Trophoblast cell (in vitro differentiated cells and primary cell): ENCODE measurements around the gene SERGEF.

Source experiments
- DNase-seq, 2 donors: peaks; one replicate each; pipeline ENCODE4 v3.0.0-alpha.2; 2016
- H2AFZ ChIP-seq: 2 replicates; pipeline ENCODE4 v1.6.1; 2013; ENCODE audit warnings: low read length, moderate library complexity, mild to moderate bottlenecking; ENCODE audit not compliant: insufficient read depth, poor library complexity
- H2AK5ac ChIP-seq: 2 replicates; pipeline ENCODE4 v1.6.1; 2013; ENCODE audit warnings: mild to moderate bottlenecking, low read length
- H2BK120ac ChIP-seq: 2 replicates; pipeline ENCODE4 v1.6.1; 2013; ENCODE audit warnings: low read length, mild to moderate bottlenecking, moderate library complexity; ENCODE audit not compliant: insufficient read depth, poor library complexity
- H2BK12ac ChIP-seq: 2 replicates; pipeline ENCODE4 v1.6.1; 2013; ENCODE audit warnings: mild to moderate bottlenecking, low read length, moderate library complexity
- H2BK5ac ChIP-seq: 2 replicates; pipeline ENCODE4 v1.6.1; 2013; ENCODE audit warnings: low read length, low read depth, moderate library complexity, mild to moderate bottlenecking; ENCODE audit not compliant: poor library complexity
- H3K14ac ChIP-seq: 2 replicates; pipeline ENCODE4 v1.6.1; 2013; ENCODE audit warnings: mild to moderate bottlenecking, low read length
- H3K18ac ChIP-seq: 2 replicates; pipeline ENCODE4 v1.6.1; 2013; ENCODE audit warnings: mild to moderate bottlenecking, low read length
- H3K23ac ChIP-seq: 2 replicates; pipeline ENCODE4 v1.6.1; 2013; ENCODE audit warnings: low read length
- H3K27ac ChIP-seq: 2 replicates; pipeline ENCODE4 v1.5.1; 2013; ENCODE audit warnings: low read depth, mild to moderate bottlenecking, inconsistent platforms, low read length, moderate library complexity
- H3K27me3 ChIP-seq: 2 replicates; pipeline ENCODE4 v1.6.1; 2013; ENCODE audit warnings: inconsistent platforms, mild to moderate bottlenecking, low read length, moderate library complexity; ENCODE audit not compliant: insufficient read depth
- H3K36me3 ChIP-seq, 2 experiments: 1 replicate in 1 of 2; 2 replicates in 1 of 2; pipeline ENCODE4 v1.6.1; 2013; ENCODE audit warnings: low read length in 2 of 2, mild to moderate bottlenecking in 2 of 2, moderate library complexity in 1 of 2; ENCODE audit not compliant: insufficient read depth in 2 of 2, control insufficient read depth in 1 of 2
- H3K4ac ChIP-seq: 2 replicates; pipeline ENCODE4 v1.6.1; 2013; ENCODE audit warnings: low read depth, mild to moderate bottlenecking, low read length, moderate library complexity
- H3K4me1 ChIP-seq, 2 experiments: 1 replicate in 1 of 2; 2 replicates in 1 of 2; pipeline ENCODE4 v1.6.1; 2013; ENCODE audit warnings: low read length in 2 of 2, mild to moderate bottlenecking in 2 of 2, moderate library complexity in 1 of 2; ENCODE audit not compliant: insufficient read depth in 2 of 2, control insufficient read depth in 1 of 2
- H3K4me2 ChIP-seq: 2 replicates; pipeline ENCODE4 v1.6.1; 2013; ENCODE audit warnings: inconsistent platforms, mild to moderate bottlenecking, low read length, moderate library complexity
- H3K4me3 ChIP-seq: 2 replicates; pipeline ENCODE4 v1.5.1; 2013; ENCODE audit warnings: mild to moderate bottlenecking, low read depth, low read length, inconsistent platforms
- H3K79me1 ChIP-seq: one replicate; pipeline ENCODE4 v1.6.1; 2013; ENCODE audit warnings: low read length
- H3K79me2 ChIP-seq: 2 replicates; pipeline ENCODE4 v1.6.1; 2013; ENCODE audit warnings: low read length, mild to moderate bottlenecking; ENCODE audit not compliant: control insufficient read depth, insufficient read depth, poor library complexity
- H3K9ac ChIP-seq: 2 replicates; pipeline ENCODE4 v1.6.1; 2013; ENCODE audit warnings: mild to moderate bottlenecking, low read length
- H3K9me3 ChIP-seq: 2 replicates; pipeline ENCODE4 v1.6.1; 2013; ENCODE audit warnings: low read depth, mild to moderate bottlenecking, control low read depth, inconsistent platforms, low read length; ENCODE audit not compliant: insufficient read depth
- H4K12ac ChIP-seq: 2 replicates; pipeline ENCODE4 v1.6.1; 2013; ENCODE audit warnings: low read depth, mild to moderate bottlenecking, low read length, moderate library complexity
- H4K8ac ChIP-seq: 2 replicates; pipeline ENCODE4 v1.6.1; 2013; ENCODE audit warnings: low read depth, mild to moderate bottlenecking, low read length, moderate library complexity
- H4K91ac ChIP-seq: one replicate; pipeline ENCODE4 v1.6.1; 2013; ENCODE audit warnings: low read depth, mild to moderate bottlenecking, low read length, moderate library complexity
- WGBS: extraction: QIAGEN DNeasy Blood & Tissue Kit; methylation state at CpG from one replicate; pipeline ENCODE4 v1.1.7; 2013; ENCODE audit warnings: missing lambda C conversion rate; ENCODE audit not compliant: insufficient read length, insufficient coverage; ENCODE audit errors: extremely low coverage; 5-methylcytosine and 5-hydroxymethylcytosine counted together

SERGEF gene

DNA sequence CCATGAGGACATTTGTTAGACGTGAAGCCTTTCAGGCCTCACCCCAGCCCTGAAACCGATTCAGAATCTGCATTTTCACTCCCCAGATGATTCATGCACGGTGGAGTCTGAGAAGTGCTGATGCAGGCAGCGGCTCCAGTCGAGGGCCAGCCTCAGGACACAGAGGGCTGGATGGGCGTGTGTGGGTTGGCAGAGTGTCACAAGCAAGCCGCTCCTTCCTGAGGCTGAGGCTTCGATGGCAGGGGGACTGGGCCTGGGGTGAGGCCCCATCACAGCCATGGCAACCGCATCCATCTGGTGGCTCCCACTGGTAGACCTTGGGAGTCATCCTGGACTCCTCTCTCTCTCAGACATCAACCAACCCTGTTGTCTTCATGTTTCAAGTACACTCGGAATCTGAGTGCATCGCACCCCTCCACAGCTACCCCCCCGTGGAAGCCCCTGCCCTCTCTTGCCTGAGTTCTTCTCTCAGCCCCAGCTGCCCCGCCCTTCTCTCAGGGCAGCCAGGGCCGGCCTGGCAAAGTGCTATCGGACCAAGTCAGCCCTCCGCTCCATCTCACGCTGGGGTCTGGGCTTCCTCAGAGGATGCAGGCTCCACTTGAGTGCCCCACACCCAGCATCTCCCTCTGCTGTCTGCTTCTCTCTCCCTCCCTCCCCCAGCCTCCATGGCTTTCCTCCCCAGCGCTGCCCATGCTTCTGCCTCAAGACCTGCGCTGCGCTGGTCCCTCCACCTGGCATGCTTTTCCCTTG is 267.6 kb downstream of the SERGEF start:
- Histone ChIP-seq H3K4me2 (no peak overlapping the region), H3K9me3 (no peaks in the 10 kb centered on the region), H3K14ac (no peak overlapping the region), H3K79me2 (no peaks in the 10 kb centered on the region), H4K8ac (no peak overlapping the region), H2BK5ac (no peak overlapping the region), H3K4me3 (no peak overlapping the region), H2AFZ (no peak overlapping the region), H3K4ac (no peak overlapping the region), H3K27me3 (no peaks in the 10 kb centered on the region), H3K79me1 (no peaks in the 10 kb centered on the region), H3K23ac (no peak overlapping the region), H2BK120ac (no peak overlapping the region), H3K36me3 (no peaks in the 10 kb centered on the region), H3K9ac (no peak overlapping the region), H3K4me1 (no peaks in the 10 kb centered on the region), H4K91ac (no peak overlapping the region), H3K18ac (no peak overlapping the region), H3K27ac (no peak overlapping the region), H4K12ac (no peak overlapping the region), H2AK5ac (no peak overlapping the region), H2BK12ac (no peak overlapping the region)
- no peak for DNase-seq
- no CpG with 5 or more reads among the region's 20 CpGs for WGBS

DNA sequence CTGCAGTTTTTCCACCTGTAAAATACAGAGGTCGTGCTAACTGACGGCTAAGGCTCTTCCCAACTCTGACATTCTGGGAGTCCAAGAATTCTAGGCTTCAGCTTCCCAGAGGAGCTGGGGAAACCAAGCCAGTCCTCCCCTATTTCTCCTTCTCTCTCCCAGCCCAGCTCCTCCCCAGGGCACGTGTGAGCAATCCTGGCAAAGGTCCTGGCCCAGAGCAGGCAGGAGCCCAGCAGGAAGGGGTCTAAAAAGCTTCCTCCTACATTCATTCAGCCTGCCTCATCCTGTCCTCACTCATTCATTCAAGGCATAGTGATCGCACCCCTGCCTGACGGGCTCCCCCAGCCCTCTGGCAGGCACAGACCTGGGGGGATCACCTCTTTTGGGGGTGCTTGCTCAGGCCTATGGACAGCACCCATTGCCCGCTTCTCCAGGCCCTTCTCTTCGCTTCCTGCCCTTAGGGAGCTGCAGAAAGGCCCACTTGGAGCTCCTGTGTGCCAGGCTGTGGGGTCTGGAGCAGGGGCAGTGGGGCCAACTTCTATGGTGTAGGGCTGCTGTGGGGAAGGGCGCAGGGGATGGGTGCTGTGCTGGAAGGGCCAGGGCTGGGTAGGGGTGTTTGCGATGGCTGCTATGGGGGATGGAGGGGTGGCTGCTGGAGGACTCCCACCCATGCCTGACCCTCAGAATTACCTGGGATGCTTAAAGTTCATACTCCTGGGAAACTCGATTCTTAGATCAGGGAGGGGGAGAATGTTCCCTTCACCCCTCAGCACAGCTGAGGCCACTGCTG is 268.5 kb downstream of the SERGEF start:
- Histone ChIP-seq H3K9me3 (peaks cover 3% of the 10 kb centered on the region), H3K4me2 (no peak overlapping the region), H3K14ac (no peak overlapping the region), H4K8ac (no peak overlapping the region), H2AK5ac (no peak overlapping the region), H3K4me1 (no peaks in the 10 kb centered on the region), H3K4ac (no peak overlapping the region), H3K79me1 (no peaks in the 10 kb centered on the region), H4K12ac (no peak overlapping the region), H4K91ac (no peak overlapping the region), H3K4me3 (no peak overlapping the region), H3K18ac (no peak overlapping the region), H3K9ac (no peak overlapping the region), H3K27ac (no peak overlapping the region), H2BK5ac (no peak overlapping the region), H2BK120ac (no peak overlapping the region), H2AFZ (no peak overlapping the region), H3K27me3 (no peaks in the 10 kb centered on the region), H3K23ac (no peak overlapping the region), H3K36me3 (no peaks in the 10 kb centered on the region), H2BK12ac (no peak overlapping the region), H3K79me2 (no peaks in the 10 kb centered on the region)
- DNase-seq = no peak
- WGBS = no CpG with 5 or more reads among the region's 10 CpGs

DNA sequence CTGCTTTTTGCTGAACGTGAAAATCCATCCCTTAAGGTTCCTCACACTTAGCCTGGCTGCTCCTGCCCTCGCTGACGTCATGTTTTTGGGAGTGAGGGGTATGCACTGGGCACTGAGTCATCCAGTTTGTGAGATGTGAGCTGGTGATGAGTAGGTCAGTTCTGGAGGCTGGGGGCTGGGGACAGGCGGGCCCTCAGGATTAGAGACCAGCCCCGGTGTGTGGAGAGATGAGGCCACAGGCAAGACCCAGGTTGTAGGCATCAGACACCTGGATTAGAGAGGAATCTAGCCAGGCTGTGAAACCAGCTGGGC is 269.1 kb downstream of the SERGEF start:
- H3K23ac ChIP-seq = no peak overlapping the region
- H4K8ac ChIP-seq = no peak overlapping the region
- H3K27ac ChIP-seq = no peak overlapping the region
- no peak overlapping the region for H3K14ac ChIP-seq
- no peak overlapping the region for H3K18ac ChIP-seq
- H3K4ac ChIP-seq = no peak overlapping the region
- no peak overlapping the region for H4K12ac ChIP-seq
- H3K79me1 ChIP-seq = no peaks in the 10 kb centered on the region
- DNase-seq = no peak
- no peak overlapping the region for H3K4me2 ChIP-seq
- H3K27me3 ChIP-seq = no peaks in the 10 kb centered on the region
- H2BK5ac ChIP-seq = no peak overlapping the region
- no peak overlapping the region for H4K91ac ChIP-seq
- no peaks in the 10 kb centered on the region for H3K79me2 ChIP-seq
- H2AFZ ChIP-seq = no peak overlapping the region
- no peak overlapping the region for H2AK5ac ChIP-seq
- H2BK12ac ChIP-seq = no peak overlapping the region
- no peak overlapping the region for H2BK120ac ChIP-seq
- no CpG with 5 or more reads among the region's 5 CpGs for WGBS
- H3K4me1 ChIP-seq = no peaks in the 10 kb centered on the region
- H3K9me3 ChIP-seq = peaks cover 3% of the 10 kb centered on the region
- no peak overlapping the region for H3K4me3 ChIP-seq
- no peaks in the 10 kb centered on the region for H3K36me3 ChIP-seq
- H3K9ac ChIP-seq = no peak overlapping the region

DNA sequence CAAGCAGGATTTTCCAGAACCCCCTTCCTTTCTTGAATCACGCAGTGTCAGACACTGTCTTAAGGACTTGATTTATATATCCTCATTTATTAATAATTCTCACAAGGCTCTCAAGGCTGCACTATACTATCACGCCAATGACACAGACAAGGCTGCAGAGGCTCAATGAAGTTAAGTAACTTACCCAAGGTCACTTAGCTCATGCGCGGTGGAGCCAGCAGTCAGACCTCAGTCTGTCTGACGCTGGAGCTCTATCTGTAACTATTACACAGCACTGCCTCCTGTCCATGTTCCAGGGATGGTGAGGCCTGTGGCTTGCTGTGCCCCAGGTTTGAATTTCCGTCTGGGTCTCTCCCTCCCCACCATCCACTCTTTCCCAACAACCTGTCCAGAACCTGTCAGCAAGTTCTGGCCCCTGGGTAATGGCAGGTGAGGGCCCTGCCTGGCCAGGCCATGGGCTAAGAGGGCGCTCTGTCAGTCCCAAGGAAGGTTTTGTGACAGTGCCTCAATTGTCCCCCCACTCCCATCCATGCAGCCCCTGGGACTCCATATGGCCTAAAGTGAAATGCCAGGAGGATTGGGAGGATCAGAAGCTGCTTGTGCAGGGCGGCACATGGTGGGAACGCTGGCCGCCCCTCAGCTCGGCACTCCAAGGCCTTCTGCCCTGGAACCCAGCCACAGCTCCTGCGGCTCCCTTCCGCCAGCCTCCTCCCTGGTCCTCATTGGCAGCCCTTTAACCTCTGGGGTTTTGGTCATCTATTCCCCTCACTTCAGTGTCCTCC is 269.6 kb downstream of the SERGEF start:
- no peak overlapping the region for H3K4me3 ChIP-seq
- H3K79me2 ChIP-seq = no peaks in the 10 kb centered on the region
- no peak overlapping the region for H3K9ac ChIP-seq
- no peak overlapping the region for H4K12ac ChIP-seq
- H3K36me3 ChIP-seq = no peaks in the 10 kb centered on the region
- no peak overlapping the region for H3K14ac ChIP-seq
- no peak overlapping the region for H4K8ac ChIP-seq
- H3K9me3 ChIP-seq = peaks cover 3% of the 10 kb centered on the region
- H2BK120ac ChIP-seq = no peak overlapping the region
- no CpG with 5 or more reads among the region's 13 CpGs for WGBS
- no peak overlapping the region for H2BK5ac ChIP-seq
- no peak overlapping the region for H3K27ac ChIP-seq
- no peak overlapping the region for H2AK5ac ChIP-seq
- H3K27me3 ChIP-seq = no peaks in the 10 kb centered on the region
- no peak overlapping the region for H3K4me2 ChIP-seq
- H3K79me1 ChIP-seq = no peaks in the 10 kb centered on the region
- H3K4me1 ChIP-seq = no peaks in the 10 kb centered on the region
- no peak overlapping the region for H2AFZ ChIP-seq
- DNase-seq = no peak
- H4K91ac ChIP-seq = no peak overlapping the region
- no peak overlapping the region for H3K4ac ChIP-seq
- no peak overlapping the region for H2BK12ac ChIP-seq
- H3K23ac ChIP-seq = no peak overlapping the region
- no peak overlapping the region for H3K18ac ChIP-seq
